HCT116 (cell line): ENCODE results near the gene GAB2. TPM values are rescaled to one million over a fixed set of nuclear protein-coding genes. Genes with fewer than 3 reads are reported as not detected.

ENCODE experiments used
- ATAC-seq: fragments of 200-7000 bp; cut with Tn5 transposase; 2 replicates; pipeline ENCODE4 v1.9.1; 2020; ENCODE audit warnings: mild to moderate bottlenecking, moderate library complexity
- BruUV-seq: library from RNA; stranded (reverse); fragments of 400-500 nt; replicated peaks from 2 replicates; lab custom pipeline; 2021; lab: Mats Ljungman, UMichigan
- CTCF ChIA-PET: fragments of 300-600 bp; sonication (Branson Sonifier 250); formaldehyde crosslinking; loops from one replicate; lab custom pipeline; 2021; ENCODE audit warnings: antibody characterized with exemption; lab: Charles Lee
- POLR2A ChIA-PET: fragments of 300-600, 350-600 bp; sonication (Branson Sonifier 250); formaldehyde crosslinking; loops from one replicate; lab custom pipeline; 2021; ENCODE audit warnings: antibody characterized with exemption; lab: Charles Lee
- RAD21 ChIA-PET, 2 experiments: fragments of 300-600 bp; sonication (Branson Sonifier 250); formaldehyde crosslinking; loops; one replicate each; lab custom pipeline; 2023; ENCODE audit warnings: low total read pairs in 2 of 2; ENCODE audit not compliant: uncharacterized antibody in 2 of 2, unreplicated experiment in 2 of 2, low non-redundant PET in 1 of 2; lab: Charles Lee
- DNase-seq: peaks from one replicate; pipeline ENCODE4 v3.0.0-alpha.2; 2010; ENCODE audit warnings: low read depth, low spot score
- H2AFZ ChIP-seq: fragments of 200-600 bp; shearing (Covaris generic), sonication (generic); 2 replicates; pipeline ENCODE4 v1.6.1; 2017; ENCODE audit warnings: low read depth, mixed run types, mixed read lengths, antibody characterized with exemption, low read length; ENCODE audit not compliant: poor library complexity, severe bottlenecking
- H3K27ac ChIP-seq: 2 replicates; pipeline ENCODE4 v1.5.1; 2012; ENCODE audit warnings: low read depth, low read length
- H3K27me3 ChIP-seq: fragments of 200-600 bp; sonication (generic); 2 replicates; pipeline ENCODE4 v1.6.1; 2016; ENCODE audit warnings: mixed run types, low read length, mixed read lengths; ENCODE audit not compliant: insufficient read depth
- H3K36me3 ChIP-seq, 2 experiments: fragments of 200-500 bp in 1 of 2; fragments of 200-600 bp in 1 of 2; sonication (Bioruptor generic) in 1 of 2; sonication (generic) in 1 of 2; 2 replicates each; pipeline versions ENCODE4 v1.5.1 to v1.6.1; 2014 to 2016; ENCODE audit warnings: low read length in 2 of 2, inconsistent platforms in 1 of 2, mixed read lengths in 1 of 2, mixed run types in 1 of 2; ENCODE audit not compliant: insufficient read depth in 2 of 2, control insufficient read depth in 1 of 2
- H3K4me1 ChIP-seq, 2 experiments: fragments of 200-600 bp in 1 of 2; sonication (generic) in 1 of 2; 2 replicates each; pipeline versions ENCODE4 v1.5.1 to v1.6.1; 2012 to 2017; ENCODE audit warnings: low read length in 2 of 2, inconsistent platforms in 1 of 2, mild to moderate bottlenecking in 1 of 2, mixed read lengths in 1 of 2, mixed run types in 1 of 2, moderate library complexity in 1 of 2; ENCODE audit not compliant: insufficient read depth in 2 of 2, control insufficient read depth in 1 of 2
- H3K4me2 ChIP-seq: fragments of 200-600 bp; sonication (generic); 2 replicates; pipeline ENCODE4 v1.6.1; 2017; ENCODE audit warnings: mixed run types, low read length, mixed read lengths
- H3K4me3 ChIP-seq, 2 experiments: fragments of 200-600 bp in 1 of 2; sonication (generic) in 1 of 2; replicated peaks in 1 of 2; 2 replicates each; pipeline ENCODE4 v1.5.1; 2011 to 2016; ENCODE audit warnings: low read length in 2 of 2, control low read depth in 1 of 2, low read depth in 1 of 2, mild to moderate bottlenecking in 1 of 2, mixed read lengths in 1 of 2, mixed run types in 1 of 2
- H3K79me2 ChIP-seq: fragments of 200-600 bp; sonication (generic); 2 replicates; pipeline ENCODE4 v1.6.1; 2017; ENCODE audit warnings: mild to moderate bottlenecking, mixed run types, low read length, moderate library complexity, mixed read lengths; ENCODE audit not compliant: insufficient read depth
- H3K9ac ChIP-seq: fragments of 200-600 bp; sonication (generic); 2 replicates; pipeline ENCODE4 v1.6.1; 2016; ENCODE audit warnings: low read length, mixed read lengths
- H3K9me2 ChIP-seq: fragments of 200-600 bp; sonication (generic), shearing (Covaris generic); 2 replicates; pipeline ENCODE4 v1.6.1; 2017; ENCODE audit warnings: mixed run types, mild to moderate bottlenecking, moderate library complexity; ENCODE audit not compliant: insufficient read depth
- H3K9me3 ChIP-seq, 2 experiments: fragments of 200-500 bp in 1 of 2; fragments of 200-600 bp in 1 of 2; sonication (Bioruptor generic) in 1 of 2; sonication (generic) in 1 of 2; 2 replicates each; pipeline ENCODE4 v1.6.1; 2014 to 2017; ENCODE audit warnings: low read length in 2 of 2, mixed read lengths in 2 of 2, inconsistent platforms in 1 of 2, low read depth in 1 of 2, mild to moderate bottlenecking in 1 of 2, mixed run types in 1 of 2, moderate library complexity in 1 of 2; ENCODE audit not compliant: control insufficient read depth in 1 of 2, insufficient read depth in 1 of 2
- H4K20me1 ChIP-seq: fragments of 200-600 bp; sonication (generic), shearing (Covaris generic); 2 replicates; pipeline ENCODE4 v1.6.1; 2017; ENCODE audit warnings: mixed run types, mild to moderate bottlenecking, moderate library complexity; ENCODE audit not compliant: insufficient read depth
- CBX3 ChIP-seq: IDR thresholded peaks from 2 replicates; pipeline ENCODE4 v1.6.1; 2012; ENCODE audit warnings: low read depth
- CEBPB ChIP-seq: IDR thresholded peaks from 2 replicates; pipeline ENCODE4 v1.6.1; 2012; ENCODE audit warnings: low read depth
- EGR1 ChIP-seq: IDR thresholded peaks from 2 replicates; pipeline ENCODE4 v1.6.1; 2012; ENCODE audit warnings: low read depth
- ELF1 ChIP-seq: IDR thresholded peaks from 2 replicates; pipeline ENCODE4 v1.6.1; 2012; ENCODE audit warnings: low read depth, borderline replicate concordance
- EZH2 ChIP-seq: fragments of 200-600 bp; sonication (generic); IDR thresholded peaks from 2 replicates; pipeline ENCODE4 v1.6.1; 2017; ENCODE audit warnings: antibody characterized with exemption, mixed run types
- EZH2phosphoT487 ChIP-seq: fragments of 200-600 bp; IDR thresholded peaks from 2 replicates; pipeline ENCODE4 v1.6.1; 2018; ENCODE audit warnings: antibody characterized with exemption, borderline replicate concordance
- JUND ChIP-seq: IDR thresholded peaks from 2 replicates; pipeline ENCODE4 v1.6.1; 2012
- POLR2A ChIP-seq: IDR thresholded peaks from 2 replicates; pipeline ENCODE4 v1.7.0; 2011; ENCODE audit warnings: borderline replicate concordance; ENCODE audit not compliant: insufficient read depth, insufficient read length; ENCODE audit errors: extremely low read depth
- POLR2AphosphoS5 ChIP-seq: IDR thresholded peaks from 2 replicates; pipeline ENCODE4 v1.6.1; 2011; ENCODE audit warnings: mild to moderate bottlenecking, low read depth, low read length, moderate library complexity
- RAD21 ChIP-seq: IDR thresholded peaks from 2 replicates; pipeline ENCODE4 v1.6.1; 2012; ENCODE audit warnings: low read depth, mild to moderate bottlenecking
- SIN3A ChIP-seq: IDR thresholded peaks from 2 replicates; pipeline ENCODE4 v1.6.1; 2012; ENCODE audit warnings: low read depth
- SRF ChIP-seq: IDR thresholded peaks from 2 replicates; pipeline ENCODE4 v1.6.1; 2012; ENCODE audit warnings: low read depth
- TCF7L2 ChIP-seq: IDR thresholded peaks from 2 replicates; pipeline ENCODE4 v1.7.0; 2011; ENCODE audit warnings: borderline replicate concordance, inconsistent platforms; ENCODE audit not compliant: insufficient read depth, insufficient read length; ENCODE audit errors: extremely low read depth
- YY1 ChIP-seq: IDR thresholded peaks from 2 replicates; pipeline ENCODE4 v1.6.1; 2011; ENCODE audit warnings: low read length, low read depth, moderate library complexity, mild to moderate bottlenecking; ENCODE audit not compliant: insufficient replicate concordance; ENCODE audit errors: extremely low read depth
- ZFX ChIP-seq: fragments of 450-650 bp; IDR thresholded peaks from 2 replicates; pipeline ENCODE4 v1.6.1; 2017
- ZNF274 ChIP-seq: fragments of 200-500 bp; sonication (Bioruptor generic); IDR thresholded peaks from 2 replicates; pipeline ENCODE4 v1.6.1; 2014; ENCODE audit warnings: mild to moderate bottlenecking, low read depth, low read length, inconsistent platforms
- intact Hi-C: fragments of 100-400 bp; cut with micrococcal nuclease; formaldehyde crosslinking; loops from 2 replicates; pipeline ENCODE4 v1.10.0; 2022
- total RNA-seq: library from RNA; stranded (reverse); gene quantifications from one replicate; pipeline ENCODE4 v1.2.1, GENCODE V29; 2021; ENCODE audit not compliant: unreplicated experiment
- TF ChIP-seq, protein P1 (sequence below): IDR thresholded peaks from 2 replicates; pipeline ENCODE4 v1.6.1; 2011; ENCODE audit warnings: mild to moderate bottlenecking, low read length, moderate library complexity; ENCODE audit not compliant: insufficient replicate concordance; ENCODE audit errors: extremely low read depth
- TF ChIP-seq, protein P2 (sequence below): IDR thresholded peaks from 2 replicates; pipeline ENCODE4 v1.6.1; 2012
- TF ChIP-seq, protein P3 (sequence below), 3 experiments: fragments of 200-600 bp in 1 of 3; sonication (generic) in 1 of 3; IDR thresholded peaks in 2 of 3; conservative IDR thresholded peaks in 1 of 3; 2 replicates each; pipeline ENCODE4 v1.5.1; 2012 to 2017; ENCODE audit warnings: low read depth in 2 of 3, low read length in 2 of 3, antibody characterized with exemption in 1 of 3, borderline replicate concordance in 1 of 3, control low read depth in 1 of 3, mild to moderate bottlenecking in 1 of 3, mixed read lengths in 1 of 3, mixed run types in 1 of 3, moderate library complexity in 1 of 3; ENCODE audit not compliant: insufficient read depth in 1 of 3
- TF ChIP-seq, protein P4 (sequence below): IDR thresholded peaks from 2 replicates; pipeline ENCODE4 v1.6.1; 2012

Gene GAB2
- total RNA-seq, 1 experiment from 2014 or later = 1.9 TPM

DNA sequence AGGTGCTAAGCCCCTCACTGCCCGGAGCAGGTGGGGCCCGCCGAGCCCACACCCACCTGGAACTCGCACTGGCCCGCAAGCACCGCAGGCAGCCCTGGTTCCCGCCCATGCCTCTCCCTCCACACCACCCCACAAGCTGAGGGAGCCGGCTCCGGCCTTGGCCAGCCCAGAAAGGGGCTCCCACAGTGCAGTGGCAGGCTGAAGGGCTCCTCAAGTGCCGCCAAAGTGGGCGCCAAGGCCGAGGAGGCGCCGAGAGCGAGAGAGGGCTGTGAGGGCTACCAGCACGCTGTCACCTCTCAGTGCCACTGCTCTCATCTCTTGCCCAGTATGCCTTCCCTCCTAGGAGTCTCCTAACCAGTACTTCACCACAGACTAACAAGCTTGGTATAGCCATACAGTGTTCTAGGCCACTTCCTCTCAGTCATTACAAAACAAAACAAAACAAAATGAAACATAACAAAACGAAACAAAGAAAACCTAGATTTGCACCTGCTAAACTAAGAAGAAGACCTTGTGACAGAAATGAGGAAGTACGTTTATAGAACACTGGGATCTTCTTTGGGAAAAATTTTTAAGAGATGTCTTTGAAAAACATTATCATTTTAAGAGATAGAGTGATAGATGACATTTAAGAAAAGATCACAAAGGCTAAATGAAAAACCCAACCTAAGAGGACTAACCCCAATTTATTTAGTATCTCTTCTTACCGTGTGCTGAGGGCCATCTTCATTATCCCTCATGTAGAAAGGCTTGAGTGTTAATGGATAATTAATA lies 47.7 kb upstream of the GAB2 start:
- DNase-seq = no peak
- no peaks in the 10 kb centered on the region for H3K4me1 ChIP-seq
- H3K27me3 ChIP-seq = no peaks in the 10 kb centered on the region
- no peak overlapping the region for H3K4me2 ChIP-seq
- no peak overlapping the region for H3K9ac ChIP-seq
- H3K27ac ChIP-seq = no peak overlapping the region
- ChIA-PET POLR2A (no interaction called here), RAD21 (no interaction called here), CTCF (no interaction called here)
- H3K36me3 ChIP-seq = peaks cover 0 to 8% of the 10 kb centered on the region in 2 experiments; a peak in 1 of 4 replicates
- no peaks in the 10 kb centered on the region for H4K20me1 ChIP-seq
- H3K79me2 ChIP-seq = no peaks in the 10 kb centered on the region
- no peaks in the 10 kb centered on the region for H3K9me2 ChIP-seq
- TF ChIP-seq, protein P1, sequence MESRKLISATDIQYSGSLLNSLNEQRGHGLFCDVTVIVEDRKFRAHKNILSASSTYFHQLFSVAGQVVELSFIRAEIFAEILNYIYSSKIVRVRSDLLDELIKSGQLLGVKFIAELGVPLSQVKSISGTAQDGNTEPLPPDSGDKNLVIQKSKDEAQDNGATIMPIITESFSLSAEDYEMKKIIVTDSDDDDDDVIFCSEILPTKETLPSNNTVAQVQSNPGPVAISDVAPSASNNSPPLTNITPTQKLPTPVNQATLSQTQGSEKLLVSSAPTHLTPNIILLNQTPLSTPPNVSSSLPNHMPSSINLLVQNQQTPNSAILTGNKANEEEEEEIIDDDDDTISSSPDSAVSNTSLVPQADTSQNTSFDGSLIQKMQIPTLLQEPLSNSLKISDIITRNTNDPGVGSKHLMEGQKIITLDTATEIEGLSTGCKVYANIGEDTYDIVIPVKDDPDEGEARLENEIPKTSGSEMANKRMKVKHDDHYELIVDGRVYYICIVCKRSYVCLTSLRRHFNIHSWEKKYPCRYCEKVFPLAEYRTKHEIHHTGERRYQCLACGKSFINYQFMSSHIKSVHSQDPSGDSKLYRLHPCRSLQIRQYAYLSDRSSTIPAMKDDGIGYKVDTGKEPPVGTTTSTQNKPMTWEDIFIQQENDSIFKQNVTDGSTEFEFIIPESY = no peak
- no peak for TF ChIP-seq ELF1
- TF ChIP-seq JUND = no peak
- no peak for TF ChIP-seq TCF7L2
- no peak for TF ChIP-seq ZNF274
- no peak for TF ChIP-seq CBX3
- no peak for TF ChIP-seq EZH2phosphoT487
- TF ChIP-seq, protein P2, sequence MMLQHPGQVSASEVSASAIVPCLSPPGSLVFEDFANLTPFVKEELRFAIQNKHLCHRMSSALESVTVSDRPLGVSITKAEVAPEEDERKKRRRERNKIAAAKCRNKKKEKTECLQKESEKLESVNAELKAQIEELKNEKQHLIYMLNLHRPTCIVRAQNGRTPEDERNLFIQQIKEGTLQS = no peak
- no peak for TF ChIP-seq POLR2A
- no peak for TF ChIP-seq RAD21
- no peak for TF ChIP-seq YY1
- no peak for TF ChIP-seq SIN3A
- TF ChIP-seq CEBPB = no peak
- no peak for TF ChIP-seq POLR2AphosphoS5
- no peak for TF ChIP-seq EGR1
- TF ChIP-seq, protein P3, sequence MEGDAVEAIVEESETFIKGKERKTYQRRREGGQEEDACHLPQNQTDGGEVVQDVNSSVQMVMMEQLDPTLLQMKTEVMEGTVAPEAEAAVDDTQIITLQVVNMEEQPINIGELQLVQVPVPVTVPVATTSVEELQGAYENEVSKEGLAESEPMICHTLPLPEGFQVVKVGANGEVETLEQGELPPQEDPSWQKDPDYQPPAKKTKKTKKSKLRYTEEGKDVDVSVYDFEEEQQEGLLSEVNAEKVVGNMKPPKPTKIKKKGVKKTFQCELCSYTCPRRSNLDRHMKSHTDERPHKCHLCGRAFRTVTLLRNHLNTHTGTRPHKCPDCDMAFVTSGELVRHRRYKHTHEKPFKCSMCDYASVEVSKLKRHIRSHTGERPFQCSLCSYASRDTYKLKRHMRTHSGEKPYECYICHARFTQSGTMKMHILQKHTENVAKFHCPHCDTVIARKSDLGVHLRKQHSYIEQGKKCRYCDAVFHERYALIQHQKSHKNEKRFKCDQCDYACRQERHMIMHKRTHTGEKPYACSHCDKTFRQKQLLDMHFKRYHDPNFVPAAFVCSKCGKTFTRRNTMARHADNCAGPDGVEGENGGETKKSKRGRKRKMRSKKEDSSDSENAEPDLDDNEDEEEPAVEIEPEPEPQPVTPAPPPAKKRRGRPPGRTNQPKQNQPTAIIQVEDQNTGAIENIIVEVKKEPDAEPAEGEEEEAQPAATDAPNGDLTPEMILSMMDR (IDR thresholded peaks at IDR 0.05 in 2 of 3, conservative IDR thresholded peaks at IDR 0.05 in 1 of 3; ENCODE audit: borderline replicate concordance in 1 of 3, insufficient read depth in 1 of 3, low read depth in 2 of 3, low read length in 2 of 3) = no peak
- TF ChIP-seq, protein P4, sequence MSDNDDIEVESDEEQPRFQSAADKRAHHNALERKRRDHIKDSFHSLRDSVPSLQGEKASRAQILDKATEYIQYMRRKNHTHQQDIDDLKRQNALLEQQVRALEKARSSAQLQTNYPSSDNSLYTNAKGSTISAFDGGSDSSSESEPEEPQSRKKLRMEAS = no peak
- no peak for TF ChIP-seq SRF
- no peak for TF ChIP-seq EZH2
- TF ChIP-seq ZFX = no peak
- no TSS peak for BruUV-seq
- no peak for ATAC-seq
- H3K9me3 ChIP-seq = no peaks in the 10 kb centered on the region
- intact Hi-C loops = no loop called here
- no peak overlapping the region for H3K4me3 ChIP-seq
- H2AFZ ChIP-seq = no peak overlapping the region
